GM18511 (cell line): Measurements from ENCODE around the gene CAPN9.
"Not testable (repeated sequence)": the region's sequence is repeated elsewhere in the genome, so short reads cannot be mapped to it uniquely, and the experiment has no call there.

Source experiments
- ATAC-seq: cut with Tn5 transposase; IDR thresholded peaks from one replicate; pipeline ENCODE4 v1.9.1; 2021; ENCODE audit warnings: mild to moderate bottlenecking, moderate library complexity; ENCODE audit not compliant: unreplicated experiment

Gene CAPN9

DNA sequence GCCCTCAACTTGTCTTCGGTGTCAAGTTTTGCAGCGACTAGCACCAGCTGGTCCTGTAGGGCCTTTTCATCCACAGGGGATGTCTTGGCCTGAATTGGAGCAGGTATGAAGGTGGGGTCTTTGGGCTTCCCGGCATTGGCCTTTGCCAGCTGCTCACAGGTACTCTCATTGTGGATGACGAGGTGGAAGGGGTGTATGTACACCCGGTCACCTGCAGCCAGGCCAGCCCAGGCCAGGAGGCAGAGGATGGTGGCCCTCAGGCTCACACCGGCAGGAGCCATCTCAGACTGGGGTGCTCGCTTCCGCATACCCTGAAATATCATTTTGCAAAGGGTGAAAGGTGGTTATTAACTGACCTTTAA, 36.7 kb upstream of the CAPN9 start:
- no peak for ATAC-seq

DNA sequence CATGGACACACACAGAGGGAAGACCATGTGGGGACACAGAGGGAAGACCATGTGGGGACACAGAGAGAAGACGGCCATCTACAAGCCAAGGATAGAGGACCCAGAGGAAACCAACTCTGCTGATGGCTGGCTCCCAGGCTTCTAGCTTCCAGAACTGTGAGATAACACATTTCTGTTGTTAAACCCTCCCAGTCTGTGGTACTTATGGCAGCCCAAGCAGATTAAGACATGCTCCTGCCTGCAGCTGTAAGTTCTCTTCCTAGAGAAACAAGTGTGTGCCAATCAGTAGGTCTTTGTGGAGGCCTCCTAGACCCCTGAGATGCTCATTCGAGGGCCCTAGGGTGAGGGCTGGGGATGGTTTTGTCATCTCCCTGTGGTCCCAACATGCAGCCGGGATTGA, 35.9 kb upstream of the CAPN9 start:
- ATAC-seq, result no peak

DNA sequence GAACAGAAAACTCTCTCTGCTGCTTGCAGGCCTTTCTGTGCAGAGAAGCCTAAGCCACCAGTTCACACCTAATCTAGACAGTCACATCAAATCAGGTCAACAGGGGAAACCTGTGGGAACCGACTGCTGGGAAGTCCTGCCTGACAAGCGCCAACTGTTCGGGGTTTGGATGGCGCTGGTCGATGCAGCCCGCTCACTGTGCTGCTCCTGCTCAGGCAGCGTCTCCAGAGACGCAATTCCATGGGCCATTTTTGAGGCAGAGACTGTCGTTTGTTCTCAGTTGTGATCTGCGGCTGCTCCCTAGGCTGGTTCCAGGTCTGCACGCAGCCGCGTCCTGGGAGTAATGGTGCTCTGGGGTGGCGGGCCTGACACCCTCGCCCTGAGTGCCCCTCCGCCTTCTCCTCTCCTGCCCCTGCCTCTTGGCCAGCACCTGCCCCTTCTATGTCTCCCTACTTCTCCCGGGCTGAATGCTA, 34.7 kb upstream of the CAPN9 start:
- no peak for ATAC-seq

DNA sequence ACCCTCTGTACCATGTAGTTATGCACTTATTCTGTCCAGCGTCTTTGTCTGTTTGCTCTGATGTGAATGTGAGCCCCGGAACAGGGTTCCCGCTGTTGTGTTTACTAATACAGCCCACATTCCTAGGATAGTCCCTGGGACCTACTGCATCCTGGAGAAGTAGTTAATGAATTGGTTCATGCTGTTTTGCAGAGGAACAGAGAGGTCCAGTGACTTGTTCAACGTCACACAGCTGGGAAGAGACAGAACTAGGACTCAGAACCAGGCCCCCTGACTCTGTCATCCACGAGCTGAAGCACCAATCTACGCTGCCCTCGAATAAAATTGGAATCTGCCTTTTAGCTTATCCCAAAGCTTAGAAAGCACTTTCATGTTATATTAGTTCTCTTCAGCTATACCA, 34.0 kb upstream of the CAPN9 start:
- ATAC-seq, result no peak

- no peak for ATAC-seq
These were observed 33.7 kb upstream of the CAPN9 start for GRCh38 chr1:230713547-230713914.

- ATAC-seq, result no peak
These were observed 33.0 kb upstream of the CAPN9 start, which contains the start of gene AGT for GRCh38 chr1:230713915-230714764. TSS of gene AGT (minus strand) at chr1:230714122. CDS start at chr1:230710823, 3,299 bp downstream.

- no peak for ATAC-seq
These were observed 31.7 kb upstream of the CAPN9 start for GRCh38 chr1:230715510-230715909.

DNA sequence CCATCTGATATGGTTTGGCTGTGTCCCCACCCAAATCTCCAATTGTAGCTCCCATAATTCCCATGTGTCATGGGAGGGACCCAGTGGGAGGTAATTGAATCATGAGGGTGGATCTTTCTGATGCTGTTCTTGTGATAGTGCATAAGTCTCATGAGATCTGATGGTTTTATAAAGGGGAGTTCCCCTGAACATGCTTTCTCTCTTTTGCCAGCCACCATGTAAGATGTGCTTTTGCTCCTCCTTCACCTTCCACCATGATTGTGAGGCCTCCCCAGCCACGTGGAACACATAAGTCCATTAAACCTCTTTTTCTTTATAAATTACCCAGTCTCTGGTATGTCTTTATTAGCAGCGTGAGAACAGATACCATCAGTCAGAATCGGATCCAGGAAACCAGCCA, 30.7 kb upstream of the CAPN9 start:
- ATAC-seq, result not testable (repeated sequence)

GRCh38 chr1:230717251-230717650, 29.9 kb upstream of the CAPN9 start:
- no peak for ATAC-seq

- ATAC-seq, result not testable (repeated sequence)
These were observed 25.2 kb upstream of the CAPN9 start for GRCh38 chr1:230721849-230722522.

GRCh38 chr1:230725256-230726012, 21.8 kb upstream of the CAPN9 start:
- no peak for ATAC-seq

GRCh38 chr1:230728710-230729392, 18.3 kb upstream of the CAPN9 start:
- no peak for ATAC-seq

GRCh38 chr1:230730977-230731376, 16.2 kb upstream of the CAPN9 start:
- ATAC-seq, result no peak

DNA sequence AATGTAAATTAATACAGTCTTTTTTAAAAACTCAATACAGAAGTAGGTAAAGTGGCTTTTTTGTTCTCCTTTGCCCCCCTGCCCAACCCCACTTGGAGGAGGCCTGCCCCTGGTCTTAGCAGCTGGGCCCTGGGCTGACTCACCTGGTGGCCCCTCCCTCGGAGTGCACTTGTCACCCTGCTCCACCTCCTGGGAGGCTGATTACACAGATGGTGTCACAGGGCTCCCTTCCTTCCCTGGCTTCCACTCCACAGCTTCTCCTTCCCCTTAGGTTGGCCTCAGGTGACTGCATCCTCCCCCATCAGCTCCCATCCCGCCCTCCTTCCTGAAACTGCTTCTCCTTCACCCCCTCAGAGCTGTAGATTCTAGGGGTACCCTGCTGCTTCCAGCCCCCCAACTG, 11.7 kb upstream of the CAPN9 start:
- no peak for ATAC-seq

DNA sequence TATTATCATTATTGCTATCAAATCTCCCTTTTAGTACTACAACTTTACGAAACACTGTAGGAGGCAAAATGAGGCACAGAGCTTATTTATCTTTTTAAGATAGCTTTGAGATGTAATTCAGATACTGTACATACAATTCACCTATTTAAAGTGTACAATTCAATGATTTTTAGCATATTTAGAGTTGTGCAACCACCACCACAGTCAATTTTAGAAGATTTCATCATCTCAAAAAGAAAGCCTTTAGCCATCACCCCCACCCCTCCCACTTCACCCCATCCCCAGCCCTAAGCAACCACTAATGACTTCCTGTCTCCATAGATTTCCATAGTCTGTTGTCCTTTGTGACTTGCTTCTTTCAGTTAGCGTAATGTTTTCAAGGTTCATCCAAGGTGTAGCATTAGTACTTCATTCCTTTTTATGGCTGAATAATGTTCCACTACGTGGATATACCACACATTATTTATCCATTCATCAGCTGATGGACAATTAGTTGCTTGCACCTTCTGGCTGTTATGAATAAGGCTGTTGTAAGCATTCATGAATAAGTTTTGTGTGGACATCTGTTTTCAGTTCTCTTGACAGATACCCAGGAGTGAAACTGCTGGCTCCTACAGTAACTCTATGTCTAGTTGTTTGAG, 9.4 kb upstream of the CAPN9 start:
- ATAC-seq, result no peak

DNA sequence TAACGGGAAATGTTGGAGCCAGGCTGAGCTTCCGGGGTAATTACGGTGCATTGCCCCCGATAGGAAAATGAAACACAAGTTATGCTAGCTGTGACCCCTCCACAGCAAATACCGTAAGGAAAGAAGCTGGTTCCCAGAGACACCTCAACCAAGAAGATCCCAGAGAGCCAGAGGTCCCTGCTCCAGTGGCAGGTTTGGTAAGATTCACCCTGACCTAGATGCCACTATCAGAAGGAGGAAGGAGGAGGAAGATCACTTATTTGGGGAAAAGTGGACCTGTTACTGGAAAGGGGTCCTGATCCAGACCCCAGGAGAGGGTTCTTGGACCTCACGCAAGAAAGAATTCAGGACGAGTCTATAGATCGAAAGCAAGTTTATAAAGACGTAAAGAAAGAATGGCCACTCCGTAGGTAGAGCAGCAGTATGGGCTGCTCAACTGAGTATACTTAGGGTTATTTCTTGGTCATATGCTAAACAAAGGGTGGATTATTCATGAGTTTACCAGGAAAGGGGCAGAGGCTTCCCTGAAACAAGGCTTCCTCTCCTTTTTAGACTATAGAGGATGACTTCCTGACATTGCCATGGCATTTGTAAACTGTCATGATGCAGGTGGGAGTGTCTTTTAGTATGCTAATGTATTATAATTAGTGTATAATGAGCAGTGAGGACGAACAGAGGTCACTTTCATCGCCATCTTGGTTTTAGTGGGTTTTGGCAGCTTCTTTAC, 7.5 kb upstream of the CAPN9 start:
- ATAC-seq, result no peak

DNA sequence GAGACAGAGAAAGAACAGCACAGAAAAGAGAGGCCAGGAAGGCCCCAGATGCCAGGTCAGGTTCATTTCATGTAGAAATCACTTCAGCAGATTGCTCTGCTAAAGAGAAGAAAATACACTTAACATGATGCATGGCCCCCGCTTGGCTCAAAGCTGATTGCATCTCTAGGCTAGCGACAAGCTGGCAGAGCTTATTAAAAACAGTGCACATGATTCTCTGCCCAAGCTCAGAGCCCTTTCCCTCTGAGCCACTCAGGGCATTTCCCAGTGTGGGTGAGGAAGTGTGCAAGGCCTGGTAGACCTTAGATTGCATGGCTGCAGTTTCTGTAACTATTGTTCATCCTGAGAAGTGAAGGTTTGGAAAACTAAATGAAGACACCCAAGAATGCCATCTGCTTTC, 3.3 kb upstream of the CAPN9 start:
- no peak for ATAC-seq

GRCh38 chr1:230744382-230744781, 2.8 kb upstream of the CAPN9 start:
- ATAC-seq, result no peak

- ATAC-seq, result no peak
These were observed 2.1 kb upstream of the CAPN9 start for GRCh38 chr1:230745071-230745470.

DNA sequence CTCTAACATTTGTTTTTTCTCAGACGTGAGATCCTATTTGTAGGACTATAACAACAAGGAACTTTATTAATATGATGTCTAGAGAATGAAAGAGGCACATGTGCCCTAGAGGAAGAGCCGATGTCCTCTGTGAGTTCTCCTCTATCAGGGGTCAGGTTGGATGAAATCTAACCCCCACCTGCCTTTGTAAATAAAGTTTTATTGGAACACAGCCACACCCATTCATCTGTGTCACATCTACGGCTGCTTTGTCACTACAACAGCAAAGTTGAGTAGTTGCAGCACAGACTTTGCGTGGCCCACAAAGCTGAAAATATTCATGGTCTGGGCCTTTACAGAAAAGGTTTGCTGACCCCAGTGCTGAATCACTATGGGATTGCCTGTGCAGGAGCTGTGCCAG, 571 bp upstream of the CAPN9 start:
- no peak for ATAC-seq
